GM21717 (cell line): ENCODE data around the gene PRPF40A.

Source experiments
- ATAC-seq: cut with Tn5 transposase; IDR thresholded peaks from one replicate; pipeline ENCODE4 v1.9.1; 2021; ENCODE audit warnings: mild to moderate bottlenecking, moderate library complexity; ENCODE audit not compliant: unreplicated experiment

PRPF40A gene

GRCh38 chr2:152718076-152718908, 1.0 kb upstream of the PRPF40A start, which contains the start of gene ARL6IP6:
Gene ARL6IP6, plus strand, starts transcription at chr2:152718620. Its CDS starts 5 bp downstream, at chr2:152718625.
- ATAC-seq = peak; percentile 72

DNA sequence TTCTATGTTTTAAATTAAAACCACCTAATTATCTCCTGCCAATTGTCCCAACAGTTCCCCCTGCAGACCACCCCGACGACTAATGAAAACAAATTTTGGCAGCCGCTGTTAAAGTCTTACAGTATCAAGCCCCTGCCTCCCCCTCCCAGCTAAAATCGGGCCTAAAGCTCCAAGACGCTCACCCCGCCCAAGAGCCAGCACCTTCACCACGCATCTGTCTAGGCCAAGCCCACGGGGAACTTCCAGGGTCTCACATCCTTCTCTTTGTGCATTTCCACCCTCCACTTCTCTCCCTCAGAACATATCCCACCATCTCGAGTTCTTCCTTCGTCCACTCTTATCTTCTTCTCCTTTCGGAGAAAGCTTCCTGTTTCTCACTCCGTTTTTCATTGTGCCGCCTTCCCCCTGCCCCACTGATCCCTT, 445 bp downstream of the PRPF40A start:
- peak; percentile 1 for ATAC-seq

- no peak for ATAC-seq
These were observed 1.3 kb downstream of the PRPF40A start for GRCh38 chr2:152715854-152716428.

- ATAC-seq = no peak
These were observed 2.1 kb downstream of the PRPF40A start for GRCh38 chr2:152715112-152715511.

- ATAC-seq = no peak
These were observed 6.5 kb downstream of the PRPF40A start for GRCh38 chr2:152710713-152711112.

- ATAC-seq = no peak
These were observed 8.5 kb downstream of the PRPF40A start for GRCh38 chr2:152708742-152709141.

DNA sequence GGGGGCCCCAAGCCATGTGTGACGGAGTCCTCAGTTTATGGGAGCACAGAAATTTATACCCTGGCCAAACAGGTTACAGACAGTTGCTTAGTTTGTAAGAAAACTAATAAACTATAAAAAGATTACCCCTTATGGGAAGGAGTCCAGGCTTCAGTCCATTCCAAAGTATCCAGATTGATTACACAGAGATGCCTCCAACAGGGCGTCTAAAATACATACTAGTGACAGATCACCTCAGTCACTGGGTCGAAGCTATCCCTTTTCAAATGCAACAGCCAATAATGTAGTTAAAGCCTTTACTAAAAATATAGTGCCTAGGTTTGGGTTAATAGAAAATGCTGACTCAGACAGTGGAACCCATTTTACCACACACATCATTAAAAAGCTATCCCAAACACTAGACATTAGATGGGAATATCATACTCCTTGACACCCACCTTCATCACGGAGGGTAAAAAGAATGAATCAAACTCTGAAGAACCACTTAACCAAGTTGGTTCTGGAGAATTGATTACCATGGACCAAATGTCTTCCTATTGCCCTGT, 10.7 kb downstream of the PRPF40A start:
- ATAC-seq = no peak

- ATAC-seq = no peak
These were observed 16.1 kb downstream of the PRPF40A start for GRCh38 chr2:152701198-152701597.

GRCh38 chr2:152696476-152696875, 20.8 kb downstream of the PRPF40A start:
- no peak for ATAC-seq

DNA sequence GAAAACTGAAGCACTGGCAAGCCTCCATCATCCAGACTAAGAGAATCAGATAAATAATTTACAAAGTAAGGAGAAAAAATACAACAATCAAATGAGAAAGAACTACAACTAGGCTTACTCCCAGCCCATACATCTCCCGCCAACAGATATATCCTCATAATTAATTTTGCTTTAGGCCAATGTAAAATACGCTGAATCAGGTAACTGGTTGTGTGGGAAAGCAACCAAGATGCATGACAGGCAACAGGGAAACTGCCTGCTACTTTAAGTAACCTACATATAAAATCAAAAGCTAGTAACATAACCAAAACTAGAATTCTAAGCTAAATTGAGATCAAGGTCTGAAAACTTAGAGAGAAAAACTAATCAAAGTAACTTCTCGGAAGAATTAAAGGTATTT, 21.5 kb downstream of the PRPF40A start:
- no peak for ATAC-seq

- ATAC-seq = peak; percentile 57
These were observed 23.1 kb downstream of the PRPF40A start for GRCh38 chr2:152694161-152694661.

- ATAC-seq = peak; percentile 95
These were observed 24.2 kb downstream of the PRPF40A start for GRCh38 chr2:152693033-152693432.

DNA sequence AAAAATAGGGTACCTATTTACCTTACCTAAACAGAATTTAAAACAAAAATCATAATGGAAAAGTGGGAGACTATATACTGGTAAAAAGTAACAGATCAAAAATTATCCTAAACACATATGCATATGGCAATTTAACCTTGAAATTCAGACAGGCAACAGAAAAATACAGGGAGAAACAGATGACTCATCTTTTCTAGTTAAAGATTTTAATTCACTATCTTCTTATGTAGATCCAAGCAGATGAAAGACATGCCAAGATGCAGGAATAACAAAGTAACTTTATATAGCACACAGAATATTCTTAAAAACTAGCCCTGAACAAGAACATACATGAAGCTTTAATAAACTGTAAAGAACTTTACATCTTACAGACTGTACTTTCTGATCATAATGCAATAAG, 30.9 kb downstream of the PRPF40A start:
- ATAC-seq = no peak

DNA sequence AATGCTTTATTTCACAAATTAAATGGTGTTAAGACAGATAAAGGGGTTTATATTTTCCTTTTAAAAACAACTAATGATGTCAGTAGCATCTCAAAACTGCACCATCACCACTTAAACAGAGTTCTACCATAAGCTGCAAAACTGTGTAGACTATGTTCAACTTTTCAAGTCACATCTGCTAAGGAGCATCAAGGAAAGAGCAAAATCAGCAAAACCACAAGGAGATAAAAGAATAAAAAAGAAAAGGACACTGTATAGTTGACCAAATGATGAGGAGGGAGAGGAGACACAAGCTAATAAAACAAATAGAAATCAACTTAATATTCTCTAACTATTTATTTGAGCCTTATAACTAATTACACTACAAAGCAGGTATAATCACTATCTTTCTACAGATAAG, 33.9 kb downstream of the PRPF40A start:
- ATAC-seq = no peak

DNA sequence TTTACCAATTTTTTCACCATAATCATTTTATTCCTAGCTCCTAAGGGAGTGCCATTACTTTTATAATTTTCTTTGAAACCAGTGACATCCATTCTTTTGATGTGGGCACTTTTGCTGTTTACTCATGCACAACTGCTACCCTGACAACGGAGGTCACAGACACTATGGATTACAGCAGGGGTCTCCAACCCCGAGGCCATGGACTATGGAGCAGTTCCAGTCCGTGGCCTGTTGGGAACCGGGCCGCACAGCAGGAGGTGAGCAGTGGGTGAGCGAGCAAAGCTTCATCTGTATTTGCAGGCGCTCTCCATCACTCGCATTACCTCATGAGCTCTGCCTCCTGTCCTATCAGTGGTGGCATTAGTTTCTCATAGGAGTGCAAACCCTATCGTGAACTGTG, 34.6 kb downstream of the PRPF40A start:
- ATAC-seq = no peak

- no peak for ATAC-seq
These were observed 38.5 kb downstream of the PRPF40A start for GRCh38 chr2:152678808-152679207.

DNA sequence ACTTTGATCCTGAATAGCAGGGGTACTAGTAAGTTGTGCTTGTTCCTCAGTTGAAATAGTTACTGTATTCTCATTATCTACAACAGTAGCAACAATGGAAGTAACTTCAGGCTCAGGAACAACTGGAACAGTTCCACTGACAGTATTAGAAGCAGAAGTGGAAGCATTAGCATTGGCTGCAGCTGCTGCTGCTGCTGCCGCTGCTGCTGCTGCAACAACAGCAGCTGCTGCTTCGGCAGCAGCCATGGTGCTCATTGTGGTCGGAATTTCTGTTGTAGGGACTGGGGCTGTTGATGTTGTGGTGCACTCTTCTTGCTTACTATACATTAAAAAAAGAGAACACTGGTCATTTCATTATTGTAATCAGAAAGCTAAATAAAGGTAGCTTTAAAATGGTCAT, 40.8 kb downstream of the PRPF40A start:
- ATAC-seq = no peak

- ATAC-seq = no peak
These were observed 42.9 kb downstream of the PRPF40A start for GRCh38 chr2:152674334-152674733.

- no peak for ATAC-seq
These were observed 52.5 kb downstream of the PRPF40A start for GRCh38 chr2:152664725-152665124.

- no peak for ATAC-seq
These were observed 56.2 kb downstream of the PRPF40A start for GRCh38 chr2:152661076-152661475.

DNA sequence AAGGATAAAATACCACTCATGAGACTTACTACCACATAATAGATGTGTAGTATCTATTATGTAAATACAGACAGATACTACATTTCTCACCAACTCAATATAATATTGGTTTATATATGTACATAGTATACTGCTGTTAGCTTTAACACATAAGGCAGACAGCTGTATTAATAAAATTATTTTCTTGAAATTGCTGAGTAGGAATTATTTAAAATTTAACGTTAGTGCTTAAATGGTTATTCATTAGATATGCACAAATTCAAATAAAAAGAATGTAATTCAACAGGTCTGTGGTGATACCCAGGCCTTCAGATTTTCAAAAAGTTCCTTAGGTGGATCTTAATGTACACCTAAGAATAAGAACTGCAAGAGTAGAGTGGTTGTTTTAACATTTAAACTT, 59.0 kb downstream of the PRPF40A start:
- ATAC-seq = no peak

GRCh38 chr2:152657043-152657442, 60.2 kb downstream of the PRPF40A start:
- peak; percentile 63 for ATAC-seq
